Measurements from ENCODE around the gene ACTR1B.

DNA sequence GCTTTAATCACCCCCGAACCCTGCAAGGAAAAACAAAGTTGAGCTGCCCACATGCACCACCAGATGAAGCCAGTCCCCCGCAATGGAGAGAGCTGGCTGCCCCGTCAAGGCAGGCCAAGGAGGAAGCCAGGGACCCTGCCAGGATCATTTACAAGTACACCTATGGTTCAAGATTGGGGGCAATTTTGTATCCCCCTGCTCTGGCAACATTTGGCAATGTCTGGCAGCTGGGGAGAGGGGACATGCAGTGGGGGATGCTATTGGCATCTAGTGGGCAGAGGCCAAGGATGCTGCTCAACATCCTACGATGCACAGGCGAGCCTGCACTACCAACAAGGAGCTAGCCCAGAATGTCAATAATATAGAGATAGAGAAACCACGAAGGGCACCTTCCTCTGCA lies 1.9 kb downstream of the ACTR1B start:
- TF ChIP-seq, protein P1, sequence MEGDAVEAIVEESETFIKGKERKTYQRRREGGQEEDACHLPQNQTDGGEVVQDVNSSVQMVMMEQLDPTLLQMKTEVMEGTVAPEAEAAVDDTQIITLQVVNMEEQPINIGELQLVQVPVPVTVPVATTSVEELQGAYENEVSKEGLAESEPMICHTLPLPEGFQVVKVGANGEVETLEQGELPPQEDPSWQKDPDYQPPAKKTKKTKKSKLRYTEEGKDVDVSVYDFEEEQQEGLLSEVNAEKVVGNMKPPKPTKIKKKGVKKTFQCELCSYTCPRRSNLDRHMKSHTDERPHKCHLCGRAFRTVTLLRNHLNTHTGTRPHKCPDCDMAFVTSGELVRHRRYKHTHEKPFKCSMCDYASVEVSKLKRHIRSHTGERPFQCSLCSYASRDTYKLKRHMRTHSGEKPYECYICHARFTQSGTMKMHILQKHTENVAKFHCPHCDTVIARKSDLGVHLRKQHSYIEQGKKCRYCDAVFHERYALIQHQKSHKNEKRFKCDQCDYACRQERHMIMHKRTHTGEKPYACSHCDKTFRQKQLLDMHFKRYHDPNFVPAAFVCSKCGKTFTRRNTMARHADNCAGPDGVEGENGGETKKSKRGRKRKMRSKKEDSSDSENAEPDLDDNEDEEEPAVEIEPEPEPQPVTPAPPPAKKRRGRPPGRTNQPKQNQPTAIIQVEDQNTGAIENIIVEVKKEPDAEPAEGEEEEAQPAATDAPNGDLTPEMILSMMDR (IDR thresholded peaks at IDR 0.05) = no peak
- TF ChIP-seq POLR2A (IDR thresholded peaks at IDR 0.05) = no peak
- TF ChIP-seq EP300 (IDR thresholded peaks at IDR 0.05) = no peak

Data from gastroesophageal sphincter (tissue), 3 donors.